Measurements from ENCODE around the gene ATP6V0A1. TPM values are rescaled to one million over a fixed set of nuclear protein-coding genes. Genes with fewer than 3 reads are reported as not detected.

ATP6V0A1 gene
- total and polyA plus RNA-seq, 4 donors, result 31.5 to 94.6 (median 45.2) TPM

DNA sequence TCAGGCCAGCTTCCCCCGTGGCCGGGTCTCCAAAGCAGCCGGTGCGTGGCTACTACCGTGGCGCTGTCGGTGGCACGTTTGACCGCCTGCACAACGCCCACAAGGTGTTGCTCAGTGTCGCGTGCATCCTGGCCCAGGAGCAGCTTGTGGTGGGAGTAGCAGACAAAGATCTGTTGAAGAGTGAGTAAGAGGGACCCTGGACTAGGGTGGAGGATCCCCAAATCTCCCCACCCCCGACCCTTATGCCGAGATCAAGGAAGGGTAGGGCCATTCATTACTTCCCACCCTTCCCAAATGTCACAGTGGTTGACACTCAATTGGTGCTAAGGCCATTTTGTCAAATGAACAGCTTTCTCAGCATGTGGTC, 104.4 kb downstream of the ATP6V0A1 start (continued):
- TF ChIP-seq, protein P1, sequence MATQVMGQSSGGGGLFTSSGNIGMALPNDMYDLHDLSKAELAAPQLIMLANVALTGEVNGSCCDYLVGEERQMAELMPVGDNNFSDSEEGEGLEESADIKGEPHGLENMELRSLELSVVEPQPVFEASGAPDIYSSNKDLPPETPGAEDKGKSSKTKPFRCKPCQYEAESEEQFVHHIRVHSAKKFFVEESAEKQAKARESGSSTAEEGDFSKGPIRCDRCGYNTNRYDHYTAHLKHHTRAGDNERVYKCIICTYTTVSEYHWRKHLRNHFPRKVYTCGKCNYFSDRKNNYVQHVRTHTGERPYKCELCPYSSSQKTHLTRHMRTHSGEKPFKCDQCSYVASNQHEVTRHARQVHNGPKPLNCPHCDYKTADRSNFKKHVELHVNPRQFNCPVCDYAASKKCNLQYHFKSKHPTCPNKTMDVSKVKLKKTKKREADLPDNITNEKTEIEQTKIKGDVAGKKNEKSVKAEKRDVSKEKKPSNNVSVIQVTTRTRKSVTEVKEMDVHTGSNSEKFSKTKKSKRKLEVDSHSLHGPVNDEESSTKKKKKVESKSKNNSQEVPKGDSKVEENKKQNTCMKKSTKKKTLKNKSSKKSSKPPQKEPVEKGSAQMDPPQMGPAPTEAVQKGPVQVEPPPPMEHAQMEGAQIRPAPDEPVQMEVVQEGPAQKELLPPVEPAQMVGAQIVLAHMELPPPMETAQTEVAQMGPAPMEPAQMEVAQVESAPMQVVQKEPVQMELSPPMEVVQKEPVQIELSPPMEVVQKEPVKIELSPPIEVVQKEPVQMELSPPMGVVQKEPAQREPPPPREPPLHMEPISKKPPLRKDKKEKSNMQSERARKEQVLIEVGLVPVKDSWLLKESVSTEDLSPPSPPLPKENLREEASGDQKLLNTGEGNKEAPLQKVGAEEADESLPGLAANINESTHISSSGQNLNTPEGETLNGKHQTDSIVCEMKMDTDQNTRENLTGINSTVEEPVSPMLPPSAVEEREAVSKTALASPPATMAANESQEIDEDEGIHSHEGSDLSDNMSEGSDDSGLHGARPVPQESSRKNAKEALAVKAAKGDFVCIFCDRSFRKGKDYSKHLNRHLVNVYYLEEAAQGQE (IDR thresholded peaks at IDR 0.05), result no peak
- TF ChIP-seq RAD21 (IDR thresholded peaks at IDR 0.05), result no peak
- TF ChIP-seq HNF4G (IDR thresholded peaks at IDR 0.05), result no peak
- no peak for TF ChIP-seq NR2F2 (IDR thresholded peaks at IDR 0.05)
- no peak for TF ChIP-seq FOXA2 (IDR thresholded peaks at IDR 0.05)
- TF ChIP-seq RXRA (IDR thresholded peaks at IDR 0.05), result no peak
- TF ChIP-seq SP1 (IDR thresholded peaks at IDR 0.05), result no peak
- no peak for TF ChIP-seq GABPA (IDR thresholded peaks at IDR 0.05 in 1 of 2, conservative IDR thresholded peaks at IDR 0.05 in 1 of 2)

DNA sequence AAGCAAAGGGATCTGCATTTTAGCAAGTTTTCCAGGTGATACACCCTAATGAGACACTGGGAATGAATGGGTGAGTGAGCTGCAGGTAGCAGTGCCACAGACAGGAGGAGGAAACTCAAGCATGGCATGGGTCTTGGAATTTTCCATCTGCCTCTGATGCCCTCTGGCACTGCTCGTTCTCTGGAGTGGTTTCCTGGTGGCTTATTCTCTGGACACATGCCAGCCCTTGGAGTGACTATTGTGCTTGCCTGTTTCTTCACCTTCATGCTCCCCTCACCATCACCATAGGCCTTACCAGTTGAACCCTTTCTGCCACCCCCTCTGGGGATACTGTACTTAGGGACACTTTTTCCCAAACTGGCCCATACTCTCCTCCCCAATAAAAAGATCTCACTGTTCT, 104.9 kb downstream of the ATP6V0A1 start:
- no peak for TF ChIP-seq FOXA1 (IDR thresholded peaks at IDR 0.05)
- TF ChIP-seq JUND (IDR thresholded peaks at IDR 0.05), result no peak
- no peak for TF ChIP-seq GABPA (IDR thresholded peaks at IDR 0.05 in 1 of 2, conservative IDR thresholded peaks at IDR 0.05 in 1 of 2)
- TF ChIP-seq, protein P2, sequence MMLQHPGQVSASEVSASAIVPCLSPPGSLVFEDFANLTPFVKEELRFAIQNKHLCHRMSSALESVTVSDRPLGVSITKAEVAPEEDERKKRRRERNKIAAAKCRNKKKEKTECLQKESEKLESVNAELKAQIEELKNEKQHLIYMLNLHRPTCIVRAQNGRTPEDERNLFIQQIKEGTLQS (IDR thresholded peaks at IDR 0.05), result no peak
- no peak for TF ChIP-seq TAF1 (conservative IDR thresholded peaks at IDR 0.05)
- TF ChIP-seq EGR1 (IDR thresholded peaks at IDR 0.05; ENCODE audit: low read depth in 2 of 2), result no peak
- no peak for TF ChIP-seq YY1 (IDR thresholded peaks at IDR 0.05)
- TF ChIP-seq HNF4A (conservative IDR thresholded peaks at IDR 0.05), result no peak
- TF ChIP-seq, protein P1 (IDR thresholded peaks at IDR 0.05), result no peak
- TF ChIP-seq RXRA (IDR thresholded peaks at IDR 0.05), result no peak
- no peak for TF ChIP-seq HNF4G (IDR thresholded peaks at IDR 0.05)
- TF ChIP-seq FOXA2 (IDR thresholded peaks at IDR 0.05), result no peak
- TF ChIP-seq, protein P3, sequence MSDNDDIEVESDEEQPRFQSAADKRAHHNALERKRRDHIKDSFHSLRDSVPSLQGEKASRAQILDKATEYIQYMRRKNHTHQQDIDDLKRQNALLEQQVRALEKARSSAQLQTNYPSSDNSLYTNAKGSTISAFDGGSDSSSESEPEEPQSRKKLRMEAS (IDR thresholded peaks at IDR 0.05), result no peak
- TF ChIP-seq RAD21 (IDR thresholded peaks at IDR 0.05), result no peak
- TF ChIP-seq, protein P4, sequence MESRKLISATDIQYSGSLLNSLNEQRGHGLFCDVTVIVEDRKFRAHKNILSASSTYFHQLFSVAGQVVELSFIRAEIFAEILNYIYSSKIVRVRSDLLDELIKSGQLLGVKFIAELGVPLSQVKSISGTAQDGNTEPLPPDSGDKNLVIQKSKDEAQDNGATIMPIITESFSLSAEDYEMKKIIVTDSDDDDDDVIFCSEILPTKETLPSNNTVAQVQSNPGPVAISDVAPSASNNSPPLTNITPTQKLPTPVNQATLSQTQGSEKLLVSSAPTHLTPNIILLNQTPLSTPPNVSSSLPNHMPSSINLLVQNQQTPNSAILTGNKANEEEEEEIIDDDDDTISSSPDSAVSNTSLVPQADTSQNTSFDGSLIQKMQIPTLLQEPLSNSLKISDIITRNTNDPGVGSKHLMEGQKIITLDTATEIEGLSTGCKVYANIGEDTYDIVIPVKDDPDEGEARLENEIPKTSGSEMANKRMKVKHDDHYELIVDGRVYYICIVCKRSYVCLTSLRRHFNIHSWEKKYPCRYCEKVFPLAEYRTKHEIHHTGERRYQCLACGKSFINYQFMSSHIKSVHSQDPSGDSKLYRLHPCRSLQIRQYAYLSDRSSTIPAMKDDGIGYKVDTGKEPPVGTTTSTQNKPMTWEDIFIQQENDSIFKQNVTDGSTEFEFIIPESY (IDR thresholded peaks at IDR 0.05), result no peak
- TF ChIP-seq SP1 (IDR thresholded peaks at IDR 0.05), result no peak
- Histone ChIP-seq H3K27me3 (ENCODE audit: control insufficient read depth in 4 of 4, insufficient read depth in 4 of 4, low read length in 3 of 4) (no peaks in the 10 kb centered on the region), H3K4me1 (ENCODE audit: control insufficient read depth in 4 of 4, insufficient read depth in 4 of 4, low read length in 3 of 4) (peaks cover 15 to 63% (median 51%) of the 10 kb centered on the region in 4 donors), H3K4me3 (ENCODE audit: low read depth in 1 of 3, low read length in 3 of 3) (peak overlapping the region; percentile 7 to 85 (median 80)), H3K9ac (ENCODE audit: low read depth in 1 of 2, low read length in 2 of 2) (no peak overlapping the region), H3K36me3 (ENCODE audit: control insufficient read depth in 4 of 4, insufficient read depth in 3 of 4, low read depth in 1 of 4, low read length in 3 of 4) (peaks cover 0 to 9% (median 6%) of the 10 kb centered on the region in 4 donors), H3K27ac (ENCODE audit: low read depth in 1 of 2, low read length in 2 of 2) (peak overlapping the region; percentile 49 to 85), H3K9me3 (ENCODE audit: control insufficient read depth in 4 of 4, low read length in 3 of 4) (no peaks in the 10 kb centered on the region)
- 13% methylated on average over 1 of the region's 1 CpG for WGBS
- no peak for DNase-seq (ENCODE audit: low spot score)
